Transverse colon (tissue), 4 donors: Measurements from ENCODE around the gene LRRC45. TPM values are rescaled to one million over a fixed set of nuclear protein-coding genes. Genes with fewer than 3 reads are reported as not detected.

Source experiments
- DNase-seq: peaks from one replicate; pipeline ENCODE4 v3.0.0-alpha.2; 2019
- H3K27ac ChIP-seq, 4 donors: fragments of 200-600 bp; sonication (generic); 2 replicates each; pipeline ENCODE4 v1.5.1; 2016 to 2018; ENCODE audit warnings: inconsistent platforms in 4 of 4
- H3K27me3 ChIP-seq: fragments of 200-600 bp; sonication (generic); 2 replicates; pipeline ENCODE4 v1.5.1; 2017; ENCODE audit warnings: inconsistent platforms
- H3K36me3 ChIP-seq, 4 donors: fragments of 200-600 bp; sonication (generic); 2 replicates each; pipeline ENCODE4 v1.5.1; 2017 to 2019; ENCODE audit warnings: inconsistent platforms in 4 of 4
- H3K4me1 ChIP-seq, 4 donors: fragments of 200-600 bp; sonication (generic); 2 replicates each; pipeline ENCODE4 v1.5.1; 2017 to 2020; ENCODE audit warnings: inconsistent platforms in 4 of 4
- H3K4me3 ChIP-seq, 4 donors: fragments of 200-600 bp; sonication (generic); 1 replicate in 1 of 4; 2 replicates in 3 of 4; pipeline versions ENCODE4 v1.5.1 to v1.6.1; 2017 to 2019; ENCODE audit warnings: inconsistent platforms in 4 of 4
- H3K9me3 ChIP-seq, 2 donors: fragments of 200-600 bp; sonication (generic); 2 replicates each; pipeline ENCODE4 v1.5.1; 2017 to 2019; ENCODE audit warnings: inconsistent platforms in 2 of 2
- CTCF ChIP-seq, 5 experiments: fragments of 200-600 bp in 3 of 5; fragments of 450-650 bp in 2 of 5; sonication (generic) in 3 of 5; IDR thresholded peaks; 1 replicate in 2 of 5; 2 replicates in 3 of 5; pipeline ENCODE4 v1.5.1; 2016 to 2017; ENCODE audit warnings: antibody characterized with exemption in 5 of 5, inconsistent platforms in 3 of 5, mild to moderate bottlenecking in 2 of 5, moderate library complexity in 1 of 5
- EP300 ChIP-seq: sonication (generic); formaldehyde crosslinking; IDR thresholded peaks from one replicate; pipeline ENCODE4 v1.6.1; 2017; ENCODE audit warnings: antibody characterized with exemption, low read depth
- POLR2A ChIP-seq: fragments of 450-650 bp; IDR thresholded peaks from one replicate; pipeline ENCODE4 v1.6.1; 2016; ENCODE audit warnings: antibody characterized with exemption, mild to moderate bottlenecking, moderate library complexity
- POLR2AphosphoS5 ChIP-seq, 3 donors: sonication (generic); formaldehyde crosslinking; IDR thresholded peaks; one replicate each; pipeline ENCODE4 v1.6.1; 2016; ENCODE audit warnings: antibody characterized with exemption in 3 of 3
- WGBS, 2 donors: methylation state at CpG; one replicate each; pipeline ENCODE4 v1.1.5; 2018; ENCODE audit warnings: low coverage in 1 of 2; 5-methylcytosine and 5-hydroxymethylcytosine counted together
- in situ Hi-C, 4 donors: fragments of 200-750 bp; cut with MboI; loops; one replicate each; pipeline versions ENCODE4 v1.15.0 to v1.15.1; 2017; ENCODE audit warnings: low sequenced_read_pairs in 3 of 4, low pct_ligation_motif_present in 1 of 4, low pct_unique_long_range_greater_than_20kb in 1 of 4
- intact Hi-C: fragments of 100-400 bp; cut with DNase I; formaldehyde crosslinking; loops from one replicate; pipeline ENCODE4 v1.15.1; 2023; ENCODE audit warnings: low total_unique reads
- total RNA-seq, 4 donors: library from RNA; depleted of rRNA; stranded (reverse); fragments of >200 nt; gene quantifications; one replicate each; pipeline ENCODE4 v1.1.0, GENCODE V29; 2016

Gene LRRC45
- total RNA-seq, 4 donors from 2014 or later = 12.7 to 40.6 (median 23.5) TPM

- peaks cover 12 to 38% (median 31%) of the 10 kb centered on the region in 4 donors for H3K4me1 ChIP-seq
- in situ Hi-C loops = loop anchor here in 3 of 4 donors (10.0 to 25.0 kb wide), 2 partner anchors 120 to 128 kb away; no protein-coding TSS in a partner anchor
Observed at GRCh38 chr17:82034371-82035011, 11.4 kb downstream of the LRRC45 start.

GRCh38 chr17:82035488-82035887 is 12.4 kb downstream of the LRRC45 start:
- DNase-seq = no peak
- Histone ChIP-seq H3K27me3 (peaks cover 9% of the 10 kb centered on the region), H3K4me3 (no peak overlapping the region), H3K9me3 (no peaks in the 10 kb centered on the region), H3K27ac (no peak overlapping the region), H3K36me3 (no peaks in the 10 kb centered on the region), H3K4me1 (peaks cover 8 to 31% (median 26%) of the 10 kb centered on the region in 4 donors)
- no peak for TF ChIP-seq CTCF (IDR thresholded peaks at IDR 0.05)
- no peak for TF ChIP-seq POLR2A
- no peak for TF ChIP-seq POLR2AphosphoS5 (IDR thresholded peaks at IDR 0.05)
- no peak for TF ChIP-seq EP300
- 87 to 94% methylated on average over 5 to 8 of the region's 8 CpGs for WGBS, 2 donors
- in situ Hi-C loops (loop anchor here in 3 of 4 donors (10.0 to 25.0 kb wide), 2 partner anchors 119 to 127 kb away; no protein-coding TSS in a partner anchor), intact Hi-C loops (no loop called here)

More at GRCh38 chr17:82034371-82035011, 11.4 kb downstream of the LRRC45 start:
- no peak for DNase-seq
- intact Hi-C loops = loop anchor here (5.0 kb wide), 1 partner anchor 472 kb away; no protein-coding TSS in a partner anchor
- TF ChIP-seq EP300 (no peak), POLR2A (no peak), CTCF (IDR thresholded peaks at IDR 0.05) (no peak), POLR2AphosphoS5 (IDR thresholded peaks at IDR 0.05) (no peak)
- H3K4me3 ChIP-seq = no peak overlapping the region
- no peaks in the 10 kb centered on the region for H3K9me3 ChIP-seq
- WGBS, 2 donors = 89 to 90% methylated on average over 7 to 23 of the region's 23 CpGs
- no peaks in the 10 kb centered on the region for H3K36me3 ChIP-seq
- peaks cover 9% of the 10 kb centered on the region for H3K27me3 ChIP-seq
- H3K27ac ChIP-seq = no peak overlapping the region

GRCh38 chr17:82035956-82036633 is 13.0 kb downstream of the LRRC45 start:
- no peaks in the 10 kb centered on the region for H3K36me3 ChIP-seq
- peak overlapping the region in 2 of 4 donors; percentile 60 to 71 for H3K4me3 ChIP-seq
- in situ Hi-C loops = loop anchor here in 3 of 4 donors (10.0 to 25.0 kb wide), 2 partner anchors 119 to 126 kb away; no protein-coding TSS in a partner anchor
- peak overlapping the region in 2 of 4 donors; percentile 90 to 96 for H3K27ac ChIP-seq
- H3K27me3 ChIP-seq = peaks cover 9% of the 10 kb centered on the region
- WGBS, 2 donors = 89% methylated on average over 20 of the region's 20 CpGs; no CpG with 5 or more reads in 1 of the 2 donors
- intact Hi-C loops = no loop called here
- H3K9me3 ChIP-seq = no peaks in the 10 kb centered on the region
- peaks cover 8 to 25% (median 20%) of the 10 kb centered on the region in 4 donors for H3K4me1 ChIP-seq
- DNase-seq = no peak
- TF ChIP-seq POLR2A (no peak), CTCF (IDR thresholded peaks at IDR 0.05) (no peak), POLR2AphosphoS5 (IDR thresholded peaks at IDR 0.05) (no peak), EP300 (no peak)

GRCh38 chr17:82036634-82037091 is 13.6 kb downstream of the LRRC45 start:
- TF ChIP-seq POLR2AphosphoS5 (IDR thresholded peaks at IDR 0.05) (no peak), EP300 (no peak), POLR2A (no peak), CTCF (IDR thresholded peaks at IDR 0.05) (no peak)
- WGBS, 2 donors = 25% methylated on average over 16 of the region's 23 CpGs; no CpG with 5 or more reads in 1 of the 2 donors
- Histone ChIP-seq H3K27ac (peak overlapping the region; percentile 90 to 99 (median 96)), H3K9me3 (no peaks in the 10 kb centered on the region), H3K36me3 (no peaks in the 10 kb centered on the region), H3K4me1 (peaks cover 8 to 24% (median 19%) of the 10 kb centered on the region in 4 donors), H3K27me3 (peaks cover 9% of the 10 kb centered on the region), H3K4me3 (peak overlapping the region; percentile 60 to 71 (median 65))
- in situ Hi-C loops = loop anchor here in 3 of 4 donors (10.0 to 25.0 kb wide), 2 partner anchors 118 to 126 kb away; no protein-coding TSS in a partner anchor
- intact Hi-C loops = no loop called here
- no peak for DNase-seq
